Activated CD4-positive, alpha-beta memory T cell treated with anti-CD3 and anti-CD28 coated beads, Interleukin-2, amount 10 ng/mL, durations not matched to agents 7 days and 5 days (primary cell): ENCODE results near the gene IMPG2. TPM values are rescaled to one million over a fixed set of nuclear protein-coding genes. Genes with fewer than 3 reads are reported as not detected.

Source experiments
- CTCF ChIA-PET: fragments of 350-600 bp; sonication (Branson Sonifier 250); formaldehyde crosslinking; loops from one replicate; lab custom pipeline; 2021; ENCODE audit warnings: antibody characterized with exemption, inconsistent platforms; lab: Charles Lee
- POLR2A ChIA-PET: fragments of 350-600 bp; sonication (Branson Sonifier 250); formaldehyde crosslinking; loops from one replicate; lab custom pipeline; 2021; ENCODE audit warnings: antibody characterized with exemption; lab: Charles Lee
- DNase-seq: peaks from one replicate; pipeline ENCODE4 v3.0.0-alpha.2; 2020
- H3K27ac Mint-ChIP-seq: one replicate; pipeline ENCODE4 v1.8.0; 2021; ENCODE audit warnings: mild to moderate bottlenecking, mixed read lengths
- H3K27me3 Mint-ChIP-seq: one replicate; pipeline ENCODE4 v1.8.0; 2021; ENCODE audit warnings: mixed read lengths
- H3K36me3 Mint-ChIP-seq: one replicate; pipeline ENCODE4 v1.8.0; 2021; ENCODE audit warnings: low read depth, mixed read lengths
- H3K4me1 Mint-ChIP-seq: one replicate; pipeline ENCODE4 v1.8.0; 2021; ENCODE audit warnings: mixed read lengths
- H3K4me3 Mint-ChIP-seq: one replicate; pipeline ENCODE4 v1.8.0; 2021; ENCODE audit warnings: mild to moderate bottlenecking, mixed read lengths
- H3K9me3 Mint-ChIP-seq: one replicate; pipeline ENCODE4 v1.8.0; 2021; ENCODE audit warnings: mixed read lengths
- total RNA-seq, 2 experiments: library from RNA; stranded (reverse); gene quantifications; one replicate each; pipeline ENCODE4 v1.2.3, GENCODE V29; 2021

The IMPG2 gene
- total RNA-seq, 2 experiments from 2014 or later, result 0.18 to 0.25 TPM

GRCh38 chr3:101183151-101183550 lies 137.2 kb downstream of the IMPG2 start:
- Mint-ChIP-seq H3K27ac (no peak overlapping the region), H3K9me3 (no peaks in the 10 kb centered on the region), H3K4me3 (no peak overlapping the region), H3K4me1 (no peaks in the 10 kb centered on the region), H3K36me3 (no peaks in the 10 kb centered on the region), H3K27me3 (no peaks in the 10 kb centered on the region)
- DNase-seq, result no peak
- CTCF ChIA-PET, result no interaction called here
- POLR2A ChIA-PET, result no interaction called here

GRCh38 chr3:101182734-101183133 lies 137.6 kb downstream of the IMPG2 start:
- Mint-ChIP-seq H3K27me3 (no peaks in the 10 kb centered on the region), H3K36me3 (no peaks in the 10 kb centered on the region), H3K27ac (no peak overlapping the region), H3K9me3 (no peaks in the 10 kb centered on the region), H3K4me3 (no peak overlapping the region), H3K4me1 (no peaks in the 10 kb centered on the region)
- CTCF ChIA-PET, result no interaction called here
- POLR2A ChIA-PET, result no interaction called here
- no peak for DNase-seq

GRCh38 chr3:101181801-101182200 lies 138.6 kb downstream of the IMPG2 start:
- Mint-ChIP-seq H3K27ac (no peak overlapping the region), H3K4me3 (no peak overlapping the region), H3K9me3 (no peaks in the 10 kb centered on the region), H3K27me3 (no peaks in the 10 kb centered on the region), H3K4me1 (no peaks in the 10 kb centered on the region), H3K36me3 (no peaks in the 10 kb centered on the region)
- ChIA-PET CTCF (no interaction called here), POLR2A (no interaction called here)
- DNase-seq, result no peak

- Mint-ChIP-seq H3K4me3 (no peak overlapping the region), H3K27ac (no peak overlapping the region), H3K9me3 (no peaks in the 10 kb centered on the region), H3K27me3 (no peaks in the 10 kb centered on the region), H3K36me3 (no peaks in the 10 kb centered on the region), H3K4me1 (no peaks in the 10 kb centered on the region)
- POLR2A ChIA-PET, result no interaction called here
- no peak for DNase-seq
- CTCF ChIA-PET, result no interaction called here
These were observed 140.7 kb downstream of the IMPG2 start for GRCh38 chr3:101179637-101180036.

- ChIA-PET CTCF (no interaction called here), POLR2A (no interaction called here)
- Mint-ChIP-seq H3K9me3 (no peaks in the 10 kb centered on the region), H3K27me3 (no peaks in the 10 kb centered on the region), H3K4me3 (no peak overlapping the region), H3K36me3 (no peaks in the 10 kb centered on the region), H3K27ac (no peak overlapping the region), H3K4me1 (no peaks in the 10 kb centered on the region)
- DNase-seq, result no peak
These were observed 142.8 kb downstream of the IMPG2 start for GRCh38 chr3:101177577-101177976.

Other genes with a start within 250 kb of the IMPG2 start
- gene SENP7, start 192.6 kb upstream of the IMPG2 start, total RNA-seq, result 10 to 100 TPM; 28.3 to 30.5 TPM
- gene TRMT10C, start 241.3 kb upstream of the IMPG2 start, total RNA-seq, result 10 to 100 TPM; 21.4 to 22.7 TPM